ENCODE measurements around the gene NRP2. TPM values are rescaled to one million over a fixed set of nuclear protein-coding genes. Genes with fewer than 3 reads are reported as not detected.
A peak's percentile ranks its signal among the peaks of the same experiment; 100 is the strongest.

The NRP2 gene
- polyA plus RNA-seq, 2 of the 4 experiments (the other 2 are of a cell fraction): 144 to 159 TPM

DNA sequence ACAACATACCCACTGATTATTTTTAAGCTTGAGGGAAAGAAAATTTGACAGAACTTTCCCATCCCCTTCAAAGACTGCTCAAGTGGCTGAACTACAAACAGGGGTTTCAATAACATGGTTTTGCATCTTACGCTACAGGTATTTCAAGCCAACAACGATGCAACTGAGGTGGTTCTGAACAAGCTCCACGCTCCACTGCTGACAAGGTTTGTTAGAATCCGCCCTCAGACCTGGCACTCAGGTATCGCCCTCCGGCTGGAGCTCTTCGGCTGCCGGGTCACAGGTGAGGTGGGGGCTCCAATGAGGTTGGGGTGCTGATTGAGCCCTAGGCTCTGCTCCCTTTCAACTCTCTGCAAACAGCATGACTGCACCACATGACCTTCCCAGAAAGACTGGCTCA lies 58.1 kb downstream of the NRP2 start:
- CTCF ChIA-PET: interaction anchor here (0.7 to 1.1 kb wide), 3 partner anchors 60 to 186 kb away, joined by 3 to 4 read pairs (median 3); no protein-coding TSS in a partner anchor
- POLR2A ChIA-PET: no interaction called here
- H3K4me3 ChIP-seq: no peak overlapping the region
- ATAC-seq (no peak), FAIRE-seq (no peak), DNase-seq (ENCODE audit: low read depth in 1 of 2, low spot score in 1 of 2) (no peak)
- no peak overlapping the region; a peak in 2 of 6 replicates for H3K27ac ChIP-seq
- H3K4me1 ChIP-seq: peaks cover 18% of the 10 kb centered on the region; the same call in 2 of the 3 replicates
- H3K4me2 ChIP-seq: no peak overlapping the region
- no peaks in the 10 kb centered on the region for H3K9me3 ChIP-seq
- WGBS (ENCODE audit: missing lambda C conversion rate): 91% methylated on average over 8 of the region's 8 CpGs
- TF ChIP-seq SMC3 (IDR thresholded peaks at IDR 0.05) (no peak), RAD21 (conservative IDR thresholded peaks at IDR 0.05 in 1 of 2, IDR thresholded peaks at IDR 0.05 in 1 of 2) (no peak), ESRRA (IDR thresholded peaks at IDR 0.05; ENCODE audit: borderline replicate concordance, low read length) (no peak), CBX8 (IDR thresholded peaks at IDR 0.05) (no peak), ZC3H11A (IDR thresholded peaks at IDR 0.05) (no peak), PHF8 (IDR thresholded peaks at IDR 0.05; ENCODE audit: borderline replicate concordance, low read depth) (no peak), HDAC2 (IDR thresholded peaks at IDR 0.05) (no peak), FOXS1 (CRISPR knock-in tag; IDR thresholded peaks at IDR 0.05) (no peak)
- TF ChIP-seq, protein P1, sequence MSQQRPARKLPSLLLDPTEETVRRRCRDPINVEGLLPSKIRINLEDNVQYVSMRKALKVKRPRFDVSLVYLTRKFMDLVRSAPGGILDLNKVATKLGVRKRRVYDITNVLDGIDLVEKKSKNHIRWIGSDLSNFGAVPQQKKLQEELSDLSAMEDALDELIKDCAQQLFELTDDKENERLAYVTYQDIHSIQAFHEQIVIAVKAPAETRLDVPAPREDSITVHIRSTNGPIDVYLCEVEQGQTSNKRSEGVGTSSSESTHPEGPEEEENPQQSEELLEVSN (IDR thresholded peaks at IDR 0.05; ENCODE audit: borderline replicate concordance, low read depth): no peak
- TF ChIP-seq, protein P2, sequence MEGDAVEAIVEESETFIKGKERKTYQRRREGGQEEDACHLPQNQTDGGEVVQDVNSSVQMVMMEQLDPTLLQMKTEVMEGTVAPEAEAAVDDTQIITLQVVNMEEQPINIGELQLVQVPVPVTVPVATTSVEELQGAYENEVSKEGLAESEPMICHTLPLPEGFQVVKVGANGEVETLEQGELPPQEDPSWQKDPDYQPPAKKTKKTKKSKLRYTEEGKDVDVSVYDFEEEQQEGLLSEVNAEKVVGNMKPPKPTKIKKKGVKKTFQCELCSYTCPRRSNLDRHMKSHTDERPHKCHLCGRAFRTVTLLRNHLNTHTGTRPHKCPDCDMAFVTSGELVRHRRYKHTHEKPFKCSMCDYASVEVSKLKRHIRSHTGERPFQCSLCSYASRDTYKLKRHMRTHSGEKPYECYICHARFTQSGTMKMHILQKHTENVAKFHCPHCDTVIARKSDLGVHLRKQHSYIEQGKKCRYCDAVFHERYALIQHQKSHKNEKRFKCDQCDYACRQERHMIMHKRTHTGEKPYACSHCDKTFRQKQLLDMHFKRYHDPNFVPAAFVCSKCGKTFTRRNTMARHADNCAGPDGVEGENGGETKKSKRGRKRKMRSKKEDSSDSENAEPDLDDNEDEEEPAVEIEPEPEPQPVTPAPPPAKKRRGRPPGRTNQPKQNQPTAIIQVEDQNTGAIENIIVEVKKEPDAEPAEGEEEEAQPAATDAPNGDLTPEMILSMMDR (IDR thresholded peaks at IDR 0.05): no peak

DNA sequence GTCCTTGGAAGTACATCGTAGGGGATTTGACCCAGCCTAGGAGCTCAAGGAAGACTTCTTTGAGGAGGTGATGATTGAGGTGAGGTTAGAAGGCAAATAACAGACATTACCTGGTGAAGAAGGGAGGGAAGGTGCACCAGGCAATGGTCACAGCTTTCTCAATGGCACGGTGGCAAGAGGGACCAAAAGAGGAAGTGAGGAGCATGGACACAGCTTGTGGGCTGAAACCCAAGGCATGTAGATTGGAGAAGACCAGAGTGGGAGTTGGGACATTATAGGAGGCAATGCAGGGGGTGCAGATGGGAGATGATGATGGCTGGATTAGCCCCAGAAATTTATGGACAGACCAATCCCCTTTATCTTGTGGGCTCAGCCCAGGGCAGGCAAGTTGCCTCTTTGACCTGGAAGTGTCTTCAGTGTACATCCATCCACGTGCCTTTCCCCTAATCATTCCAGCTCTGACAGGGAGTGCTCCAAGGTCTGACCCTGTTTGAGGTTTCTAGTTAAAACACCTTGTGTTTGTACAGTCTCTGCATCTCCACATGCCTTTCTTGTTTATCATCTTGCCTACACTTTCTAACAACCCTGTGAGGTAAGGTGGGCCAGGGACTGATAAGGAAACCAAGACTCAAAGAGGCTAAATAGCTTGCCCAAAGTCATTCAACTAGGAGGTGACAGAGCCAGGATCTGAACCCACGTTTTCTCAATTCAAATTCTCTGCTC lies 59.1 kb downstream of the NRP2 start:
- Histone ChIP-seq H3K9me3 (no peaks in the 10 kb centered on the region), H3K4me1 (peaks cover 28% of the 10 kb centered on the region), H3K27ac (peak overlapping the region in 1 of 2 experiments; percentile 44; a peak in 2 of 6 replicates), H3K4me2 (no peak overlapping the region), H3K4me3 (no peak overlapping the region)
- DNase-seq (ENCODE audit: low read depth in 1 of 2, low spot score in 1 of 2): no peak
- 68% methylated on average over 4 of the region's 4 CpGs for WGBS (ENCODE audit: missing lambda C conversion rate)
- no peak for FAIRE-seq
- no peak for TF ChIP-seq RCOR1 (IDR thresholded peaks at IDR 0.05; ENCODE audit: low read depth, low read length)
- TF ChIP-seq, protein P3, sequence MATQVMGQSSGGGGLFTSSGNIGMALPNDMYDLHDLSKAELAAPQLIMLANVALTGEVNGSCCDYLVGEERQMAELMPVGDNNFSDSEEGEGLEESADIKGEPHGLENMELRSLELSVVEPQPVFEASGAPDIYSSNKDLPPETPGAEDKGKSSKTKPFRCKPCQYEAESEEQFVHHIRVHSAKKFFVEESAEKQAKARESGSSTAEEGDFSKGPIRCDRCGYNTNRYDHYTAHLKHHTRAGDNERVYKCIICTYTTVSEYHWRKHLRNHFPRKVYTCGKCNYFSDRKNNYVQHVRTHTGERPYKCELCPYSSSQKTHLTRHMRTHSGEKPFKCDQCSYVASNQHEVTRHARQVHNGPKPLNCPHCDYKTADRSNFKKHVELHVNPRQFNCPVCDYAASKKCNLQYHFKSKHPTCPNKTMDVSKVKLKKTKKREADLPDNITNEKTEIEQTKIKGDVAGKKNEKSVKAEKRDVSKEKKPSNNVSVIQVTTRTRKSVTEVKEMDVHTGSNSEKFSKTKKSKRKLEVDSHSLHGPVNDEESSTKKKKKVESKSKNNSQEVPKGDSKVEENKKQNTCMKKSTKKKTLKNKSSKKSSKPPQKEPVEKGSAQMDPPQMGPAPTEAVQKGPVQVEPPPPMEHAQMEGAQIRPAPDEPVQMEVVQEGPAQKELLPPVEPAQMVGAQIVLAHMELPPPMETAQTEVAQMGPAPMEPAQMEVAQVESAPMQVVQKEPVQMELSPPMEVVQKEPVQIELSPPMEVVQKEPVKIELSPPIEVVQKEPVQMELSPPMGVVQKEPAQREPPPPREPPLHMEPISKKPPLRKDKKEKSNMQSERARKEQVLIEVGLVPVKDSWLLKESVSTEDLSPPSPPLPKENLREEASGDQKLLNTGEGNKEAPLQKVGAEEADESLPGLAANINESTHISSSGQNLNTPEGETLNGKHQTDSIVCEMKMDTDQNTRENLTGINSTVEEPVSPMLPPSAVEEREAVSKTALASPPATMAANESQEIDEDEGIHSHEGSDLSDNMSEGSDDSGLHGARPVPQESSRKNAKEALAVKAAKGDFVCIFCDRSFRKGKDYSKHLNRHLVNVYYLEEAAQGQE (IDR thresholded peaks at IDR 0.05): no peak
- TF ChIP-seq, protein P4, sequence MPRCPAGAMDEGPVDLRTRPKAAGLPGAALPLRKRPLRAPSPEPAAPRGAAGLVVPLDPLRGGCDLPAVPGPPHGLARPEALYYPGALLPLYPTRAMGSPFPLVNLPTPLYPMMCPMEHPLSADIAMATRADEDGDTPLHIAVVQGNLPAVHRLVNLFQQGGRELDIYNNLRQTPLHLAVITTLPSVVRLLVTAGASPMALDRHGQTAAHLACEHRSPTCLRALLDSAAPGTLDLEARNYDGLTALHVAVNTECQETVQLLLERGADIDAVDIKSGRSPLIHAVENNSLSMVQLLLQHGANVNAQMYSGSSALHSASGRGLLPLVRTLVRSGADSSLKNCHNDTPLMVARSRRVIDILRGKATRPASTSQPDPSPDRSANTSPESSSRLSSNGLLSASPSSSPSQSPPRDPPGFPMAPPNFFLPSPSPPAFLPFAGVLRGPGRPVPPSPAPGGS (IDR thresholded peaks at IDR 0.05): no peak
- CTCF ChIA-PET: interaction anchor here (0.7 to 1.0 kb wide), 3 partner anchors 10 to 61 kb away, joined by 3 to 5 read pairs (median 3); no protein-coding TSS in a partner anchor
- no peak for ATAC-seq
- POLR2A ChIA-PET: no interaction called here

DNA sequence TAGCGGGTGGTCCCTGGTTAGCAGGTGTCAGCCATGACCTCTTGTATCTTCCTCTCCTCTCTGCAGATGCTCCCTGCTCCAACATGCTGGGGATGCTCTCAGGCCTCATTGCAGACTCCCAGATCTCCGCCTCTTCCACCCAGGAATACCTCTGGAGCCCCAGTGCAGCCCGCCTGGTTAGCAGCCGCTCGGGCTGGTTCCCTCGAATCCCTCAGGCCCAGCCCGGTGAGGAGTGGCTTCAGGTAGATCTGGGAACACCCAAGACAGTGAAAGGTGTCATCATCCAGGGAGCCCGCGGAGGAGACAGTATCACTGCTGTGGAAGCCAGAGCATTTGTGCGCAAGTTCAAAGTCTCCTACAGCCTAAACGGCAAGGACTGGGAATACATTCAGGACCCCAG lies 60.8 kb downstream of the NRP2 start:
- no peaks in the 10 kb centered on the region for H3K9me3 ChIP-seq
- POLR2A ChIA-PET: no interaction called here
- no peak overlapping the region for H3K4me2 ChIP-seq
- CTCF ChIA-PET: interaction anchor here (0.9 to 1.2 kb wide), 3 partner anchors 10 to 25 kb away, joined by 3 to 5 read pairs (median 3); no protein-coding TSS in a partner anchor
- DNase-seq (ENCODE audit: low read depth in 1 of 2, low spot score in 1 of 2) (no peak), ATAC-seq (no peak), FAIRE-seq (no peak)
- peak overlapping the region in 1 of 2 experiments; percentile 50; a peak in 2 of 6 replicates for H3K27ac ChIP-seq
- over 99% methylated on average over 7 of the region's 11 CpGs for WGBS (ENCODE audit: missing lambda C conversion rate)
- H3K4me1 ChIP-seq: peaks cover 45% of the 10 kb centered on the region
- no peak overlapping the region for H3K4me3 ChIP-seq
- TF ChIP-seq HEYL (CRISPR knock-in tag; IDR thresholded peaks at IDR 0.05): no peak
- no peak for TF ChIP-seq POLR2A (IDR thresholded peaks at IDR 0.05; ENCODE audit: low read length)
- no peak for TF ChIP-seq HOXB5 (CRISPR knock-in tag; IDR thresholded peaks at IDR 0.05)
- TF ChIP-seq, protein P5, sequence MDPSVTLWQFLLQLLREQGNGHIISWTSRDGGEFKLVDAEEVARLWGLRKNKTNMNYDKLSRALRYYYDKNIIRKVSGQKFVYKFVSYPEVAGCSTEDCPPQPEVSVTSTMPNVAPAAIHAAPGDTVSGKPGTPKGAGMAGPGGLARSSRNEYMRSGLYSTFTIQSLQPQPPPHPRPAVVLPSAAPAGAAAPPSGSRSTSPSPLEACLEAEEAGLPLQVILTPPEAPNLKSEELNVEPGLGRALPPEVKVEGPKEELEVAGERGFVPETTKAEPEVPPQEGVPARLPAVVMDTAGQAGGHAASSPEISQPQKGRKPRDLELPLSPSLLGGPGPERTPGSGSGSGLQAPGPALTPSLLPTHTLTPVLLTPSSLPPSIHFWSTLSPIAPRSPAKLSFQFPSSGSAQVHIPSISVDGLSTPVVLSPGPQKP (IDR thresholded peaks at IDR 0.05; ENCODE audit: low read depth, low read length): no peak
- no peak for TF ChIP-seq HOXA7 (CRISPR knock-in tag; IDR thresholded peaks at IDR 0.05)
- no peak for TF ChIP-seq EHMT2 (IDR thresholded peaks at IDR 0.05; ENCODE audit: low read depth)
- TF ChIP-seq GATA3 (IDR thresholded peaks at IDR 0.05; ENCODE audit: borderline replicate concordance): no peak
- no peak for TF ChIP-seq MAFK (IDR thresholded peaks at IDR 0.05; ENCODE audit: partially characterized antibody)
- TF ChIP-seq, protein P6, sequence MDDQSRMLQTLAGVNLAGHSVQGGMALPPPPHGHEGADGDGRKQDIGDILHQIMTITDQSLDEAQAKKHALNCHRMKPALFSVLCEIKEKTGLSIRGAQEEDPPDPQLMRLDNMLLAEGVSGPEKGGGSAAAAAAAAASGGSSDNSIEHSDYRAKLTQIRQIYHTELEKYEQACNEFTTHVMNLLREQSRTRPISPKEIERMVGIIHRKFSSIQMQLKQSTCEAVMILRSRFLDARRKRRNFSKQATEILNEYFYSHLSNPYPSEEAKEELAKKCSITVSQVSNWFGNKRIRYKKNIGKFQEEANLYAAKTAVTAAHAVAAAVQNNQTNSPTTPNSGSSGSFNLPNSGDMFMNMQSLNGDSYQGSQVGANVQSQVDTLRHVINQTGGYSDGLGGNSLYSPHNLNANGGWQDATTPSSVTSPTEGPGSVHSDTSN (IDR thresholded peaks at IDR 0.05): no peak
- no peak for TF ChIP-seq SMC3 (IDR thresholded peaks at IDR 0.05)
- TF ChIP-seq HDAC2 (IDR thresholded peaks at IDR 0.05): no peak
- no peak for TF ChIP-seq CHD2 (IDR thresholded peaks at IDR 0.05; ENCODE audit: low read length, partially characterized antibody)
- no peak for TF ChIP-seq CEBPB (IDR thresholded peaks at IDR 0.05)

Data from A549 (cell line).